Esophagus squamous epithelium (tissue), 5 donors: ENCODE measurements around the gene CPO. TPM values are rescaled to one million over a fixed set of nuclear protein-coding genes. Genes with fewer than 3 reads are reported as not detected.

ENCODE experiments used
- DNase-seq: peaks from one replicate; lab custom pipeline; 2025; lab: John Stamatoyannopoulos, UW
- H3K27ac ChIP-seq, 4 donors: fragments of 200-600 bp; sonication (generic); one replicate each; pipeline ENCODE4 v1.5.1; 2016 to 2019; ENCODE audit warnings: mild to moderate bottlenecking in 1 of 4
- H3K27me3 ChIP-seq, 4 donors: fragments of 200-600 bp; sonication (generic); 1 replicate in 3 of 4; 2 replicates in 1 of 4; pipeline versions ENCODE4 v1.5.1 to v1.6.0; 2017 to 2021; ENCODE audit warnings: antibody characterized with exemption in 1 of 4
- H3K36me3 ChIP-seq, 3 donors: fragments of 200-600 bp; sonication (generic); one replicate each; pipeline ENCODE4 v1.5.1; 2016 to 2019
- H3K4me1 ChIP-seq, 3 donors: fragments of 200-600 bp; sonication (generic); one replicate each; pipeline ENCODE4 v1.5.1; 2017 to 2019
- H3K4me3 ChIP-seq, 4 donors: fragments of 200-600 bp; sonication (generic); 1 replicate in 3 of 4; 2 replicates in 1 of 4; pipeline ENCODE4 v1.5.1; 2016 to 2019; ENCODE audit warnings: mild to moderate bottlenecking in 2 of 4, moderate library complexity in 1 of 4
- H3K9me3 ChIP-seq, 3 donors: fragments of 200-600 bp; sonication (generic); one replicate each; pipeline ENCODE4 v1.5.1; 2016 to 2019
- POLR2A ChIP-seq, 4 donors: fragments of 450-650 bp; IDR thresholded peaks; one replicate each; pipeline ENCODE4 v1.6.1; 2017; ENCODE audit warnings: antibody characterized with exemption in 4 of 4, mild to moderate bottlenecking in 4 of 4, moderate library complexity in 3 of 4
- WGBS, 2 donors: methylation state at CpG; one replicate each; pipeline ENCODE4 v1.1.5; 2018; 5-methylcytosine and 5-hydroxymethylcytosine counted together
- intact Hi-C: fragments of 100-400 bp; cut with DNase I; formaldehyde crosslinking; loops from one replicate; pipeline ENCODE4 v1.15.0; 2022
- total RNA-seq, 4 donors: library from RNA; depleted of rRNA; stranded (reverse); fragments of >200 nt; gene quantifications; one replicate each; pipeline ENCODE4 v1.1.0, GENCODE V29; 2016
- TF ChIP-seq, protein P1 (sequence below), 6 experiments: fragments of 450-650 bp in 4 of 6; fragments of 200-600 bp in 2 of 6; sonication (generic) in 2 of 6; IDR thresholded peaks; one replicate each; pipeline ENCODE4 v1.5.1; 2016 to 2019; ENCODE audit warnings: antibody characterized with exemption in 6 of 6, mild to moderate bottlenecking in 4 of 6, moderate library complexity in 4 of 6
- donor health status: DM: yes; HTN: yes; CAD: no.

The CPO gene
- total RNA-seq, 4 donors from 2014 or later = not detected

DNA sequence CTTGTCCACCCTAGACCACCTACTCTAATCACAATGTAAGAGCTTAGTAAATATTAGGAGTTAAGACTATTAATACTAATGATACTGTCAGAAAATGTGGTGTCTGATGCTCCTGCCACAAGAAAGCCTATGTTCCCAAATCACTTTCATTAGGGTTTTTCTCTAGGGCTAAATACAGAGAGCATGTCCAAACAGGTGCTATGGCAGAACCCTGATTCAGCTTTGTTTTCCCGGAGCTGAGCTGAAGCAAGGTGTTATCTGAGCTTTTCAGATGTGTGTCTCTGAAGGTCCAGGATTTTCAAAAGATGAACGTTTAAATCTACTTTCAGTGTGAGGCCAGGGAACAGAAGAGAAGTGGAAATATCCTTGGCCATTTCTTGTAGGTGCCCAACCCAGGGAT is 40.6 kb downstream of the CPO start:
- H3K27me3 ChIP-seq = no peaks in the 10 kb centered on the region
- H3K4me3 ChIP-seq = no peak overlapping the region
- no peaks in the 10 kb centered on the region for H3K9me3 ChIP-seq
- intact Hi-C loops = loop anchor here (2.0 kb wide), 1 partner anchor 495 kb away; no protein-coding TSS in a partner anchor
- H3K27ac ChIP-seq = no peak overlapping the region
- H3K4me1 ChIP-seq = peaks cover 0 to 37% (median 0%) of the 10 kb centered on the region in 3 donors
- 32 to 49% methylated on average over 2 of the region's 2 CpGs for WGBS, 2 donors
- TF ChIP-seq POLR2A (IDR thresholded peaks at IDR 0.05) = no peak
- TF ChIP-seq, protein P1, sequence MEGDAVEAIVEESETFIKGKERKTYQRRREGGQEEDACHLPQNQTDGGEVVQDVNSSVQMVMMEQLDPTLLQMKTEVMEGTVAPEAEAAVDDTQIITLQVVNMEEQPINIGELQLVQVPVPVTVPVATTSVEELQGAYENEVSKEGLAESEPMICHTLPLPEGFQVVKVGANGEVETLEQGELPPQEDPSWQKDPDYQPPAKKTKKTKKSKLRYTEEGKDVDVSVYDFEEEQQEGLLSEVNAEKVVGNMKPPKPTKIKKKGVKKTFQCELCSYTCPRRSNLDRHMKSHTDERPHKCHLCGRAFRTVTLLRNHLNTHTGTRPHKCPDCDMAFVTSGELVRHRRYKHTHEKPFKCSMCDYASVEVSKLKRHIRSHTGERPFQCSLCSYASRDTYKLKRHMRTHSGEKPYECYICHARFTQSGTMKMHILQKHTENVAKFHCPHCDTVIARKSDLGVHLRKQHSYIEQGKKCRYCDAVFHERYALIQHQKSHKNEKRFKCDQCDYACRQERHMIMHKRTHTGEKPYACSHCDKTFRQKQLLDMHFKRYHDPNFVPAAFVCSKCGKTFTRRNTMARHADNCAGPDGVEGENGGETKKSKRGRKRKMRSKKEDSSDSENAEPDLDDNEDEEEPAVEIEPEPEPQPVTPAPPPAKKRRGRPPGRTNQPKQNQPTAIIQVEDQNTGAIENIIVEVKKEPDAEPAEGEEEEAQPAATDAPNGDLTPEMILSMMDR (IDR thresholded peaks at IDR 0.05) = no peak
- no peak for DNase-seq
- H3K36me3 ChIP-seq = no peaks in the 10 kb centered on the region

DNA sequence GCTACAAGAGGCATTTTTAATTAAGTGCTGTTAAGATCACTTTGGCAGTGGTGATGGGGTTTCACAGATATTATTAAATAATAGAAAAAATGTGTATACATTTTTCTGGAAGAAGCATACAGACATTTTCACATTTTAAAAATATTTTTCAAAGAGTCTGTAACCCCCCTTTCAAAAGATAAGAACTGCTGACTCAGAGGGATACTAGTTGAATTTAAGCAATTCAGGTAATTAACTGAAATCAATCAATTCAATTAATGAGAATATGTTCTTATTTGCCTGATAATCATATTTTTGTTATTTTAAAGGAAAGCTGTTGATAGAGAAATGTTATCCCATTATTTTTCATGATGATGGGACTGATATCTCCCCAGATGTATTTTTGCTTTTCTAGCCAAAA is 41.1 kb downstream of the CPO start:
- Histone ChIP-seq H3K27me3 (no peaks in the 10 kb centered on the region), H3K27ac (no peak overlapping the region), H3K4me1 (peaks cover 0 to 37% (median 0%) of the 10 kb centered on the region in 3 donors), H3K4me3 (no peak overlapping the region), H3K9me3 (no peaks in the 10 kb centered on the region), H3K36me3 (no peaks in the 10 kb centered on the region)
- intact Hi-C loops = loop anchor here (2.0 kb wide), 1 partner anchor 494 kb away; no protein-coding TSS in a partner anchor
- no peak for DNase-seq
- TF ChIP-seq POLR2A (IDR thresholded peaks at IDR 0.05) = no peak
- TF ChIP-seq, protein P1 (IDR thresholded peaks at IDR 0.05) = no peak

DNA sequence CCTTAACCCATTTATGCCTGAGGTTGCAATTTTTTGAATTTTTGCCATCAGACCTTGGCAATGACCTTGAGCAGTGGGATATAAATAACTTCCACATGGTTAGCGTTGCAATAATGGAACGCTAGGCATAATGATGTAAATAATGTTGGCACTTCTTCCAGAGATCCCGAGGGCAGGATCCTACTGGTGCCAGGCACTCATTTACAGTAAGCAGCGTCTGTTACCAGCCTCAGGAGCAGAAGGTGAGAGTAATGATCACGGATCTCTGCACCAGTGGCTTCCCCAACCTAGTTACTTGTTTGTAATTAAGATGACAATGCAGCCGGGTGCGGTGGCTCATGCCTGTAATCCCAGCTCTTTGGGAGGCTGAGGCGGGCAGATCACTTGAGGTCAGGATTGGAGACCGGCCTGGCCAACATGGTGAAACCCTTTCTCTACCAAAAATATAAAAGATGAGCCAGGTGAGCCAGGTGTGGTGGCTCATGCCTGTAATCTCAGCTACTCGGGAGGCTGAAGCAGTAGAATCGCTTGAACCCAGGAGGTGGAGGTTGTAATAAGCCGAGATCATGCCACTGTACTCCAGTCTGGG is 41.9 kb downstream of the CPO start:
- 59 to 72% methylated on average over 11 of the region's 12 CpGs for WGBS, 2 donors

DNA sequence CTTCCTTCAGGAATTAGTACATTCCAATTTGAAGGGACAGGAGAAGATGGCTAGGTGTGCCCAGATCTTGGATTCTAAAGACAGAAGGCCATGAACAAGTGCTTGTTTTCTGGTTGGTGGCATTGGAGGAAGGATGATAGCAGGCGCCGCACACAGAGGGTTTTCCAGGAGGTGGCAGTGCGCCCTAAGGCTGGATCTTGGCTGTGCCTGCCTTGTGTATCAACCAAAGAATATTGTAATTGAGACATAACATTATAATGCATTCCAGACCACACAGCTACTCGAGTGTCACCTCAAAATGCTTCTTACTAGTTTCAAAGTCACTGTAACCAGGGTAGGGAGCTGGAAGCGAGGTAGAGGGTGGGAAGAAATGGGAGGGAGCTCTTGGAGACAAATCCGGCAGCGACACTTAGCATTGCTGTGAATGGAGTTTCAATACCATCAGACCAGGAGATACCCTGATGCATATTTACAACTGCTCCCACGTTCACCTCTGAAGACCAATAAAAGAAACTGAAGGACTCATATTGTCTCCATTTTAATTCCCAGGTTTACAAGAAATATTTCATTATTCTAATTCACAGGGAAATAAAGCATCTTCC is 42.5 kb downstream of the CPO start:
- Histone ChIP-seq H3K4me3 (no peak overlapping the region), H3K36me3 (no peaks in the 10 kb centered on the region), H3K9me3 (no peaks in the 10 kb centered on the region), H3K27me3 (no peaks in the 10 kb centered on the region), H3K4me1 (peaks cover 0 to 37% (median 0%) of the 10 kb centered on the region in 3 donors), H3K27ac (no peak overlapping the region)
- intact Hi-C loops = loop anchor here (2.0 kb wide), 1 partner anchor 493 kb away; no protein-coding TSS in a partner anchor
- no peak for DNase-seq
- 52 to 55% methylated on average over 8 of the region's 8 CpGs for WGBS, 2 donors
- TF ChIP-seq, protein P1 (IDR thresholded peaks at IDR 0.05) = peak; percentile 32 to 81 (median 70)
- no peak for TF ChIP-seq POLR2A (IDR thresholded peaks at IDR 0.05)

More for the DNA sequence above, 41.9 kb downstream of the CPO start:
- intact Hi-C loops = loop anchor here (2.0 kb wide), 1 partner anchor 494 kb away; no protein-coding TSS in a partner anchor
- TF ChIP-seq POLR2A (IDR thresholded peaks at IDR 0.05) = no peak
- TF ChIP-seq, protein P1 (IDR thresholded peaks at IDR 0.05) = no peak
- peaks cover 0 to 37% (median 0%) of the 10 kb centered on the region in 3 donors for H3K4me1 ChIP-seq
- no peak for DNase-seq
- no peaks in the 10 kb centered on the region for H3K9me3 ChIP-seq
- H3K36me3 ChIP-seq = no peaks in the 10 kb centered on the region
- no peak overlapping the region for H3K4me3 ChIP-seq
- no peaks in the 10 kb centered on the region for H3K27me3 ChIP-seq
- H3K27ac ChIP-seq = no peak overlapping the region

DNA sequence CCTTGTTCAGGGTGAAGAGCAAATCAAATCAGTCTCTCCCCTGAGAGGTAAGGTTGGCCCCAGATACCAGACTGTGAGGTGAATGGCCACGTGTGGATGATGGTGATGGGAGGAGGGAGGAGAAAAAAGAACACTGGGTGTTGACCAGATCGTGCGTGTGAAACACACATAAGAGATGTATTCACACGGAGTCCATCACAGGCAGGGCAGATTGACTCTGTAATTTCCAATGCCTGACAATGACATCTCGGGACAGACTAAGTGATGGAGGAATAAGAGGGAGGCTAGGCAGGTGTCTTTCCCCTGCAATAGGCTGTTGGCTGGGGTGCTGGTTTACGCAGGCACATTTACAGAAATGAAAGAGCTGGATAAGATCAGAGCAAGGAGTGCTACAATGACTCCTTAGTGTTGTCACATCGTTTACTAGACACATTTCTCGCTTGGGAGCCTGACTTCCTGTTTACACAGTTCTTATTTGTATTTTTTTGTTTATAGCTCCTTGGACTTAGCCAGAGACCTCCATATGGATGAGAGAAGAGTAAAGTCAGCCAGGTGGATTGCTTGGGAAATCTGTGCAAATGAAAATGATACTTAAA is 43.1 kb downstream of the CPO start:
- Histone ChIP-seq H3K27ac (no peak overlapping the region), H3K4me1 (peaks cover 0 to 37% (median 0%) of the 10 kb centered on the region in 3 donors), H3K27me3 (no peaks in the 10 kb centered on the region), H3K4me3 (no peak overlapping the region), H3K36me3 (no peaks in the 10 kb centered on the region), H3K9me3 (no peaks in the 10 kb centered on the region)
- TF ChIP-seq POLR2A (IDR thresholded peaks at IDR 0.05) = no peak
- TF ChIP-seq, protein P1 (IDR thresholded peaks at IDR 0.05) = no peak
- DNase-seq = no peak
- intact Hi-C loops = no loop called here
- 71 to 80% methylated on average over 8 of the region's 8 CpGs for WGBS, 2 donors
